ENCODE results near the gene RPLP2.

The RPLP2 gene

DNA sequence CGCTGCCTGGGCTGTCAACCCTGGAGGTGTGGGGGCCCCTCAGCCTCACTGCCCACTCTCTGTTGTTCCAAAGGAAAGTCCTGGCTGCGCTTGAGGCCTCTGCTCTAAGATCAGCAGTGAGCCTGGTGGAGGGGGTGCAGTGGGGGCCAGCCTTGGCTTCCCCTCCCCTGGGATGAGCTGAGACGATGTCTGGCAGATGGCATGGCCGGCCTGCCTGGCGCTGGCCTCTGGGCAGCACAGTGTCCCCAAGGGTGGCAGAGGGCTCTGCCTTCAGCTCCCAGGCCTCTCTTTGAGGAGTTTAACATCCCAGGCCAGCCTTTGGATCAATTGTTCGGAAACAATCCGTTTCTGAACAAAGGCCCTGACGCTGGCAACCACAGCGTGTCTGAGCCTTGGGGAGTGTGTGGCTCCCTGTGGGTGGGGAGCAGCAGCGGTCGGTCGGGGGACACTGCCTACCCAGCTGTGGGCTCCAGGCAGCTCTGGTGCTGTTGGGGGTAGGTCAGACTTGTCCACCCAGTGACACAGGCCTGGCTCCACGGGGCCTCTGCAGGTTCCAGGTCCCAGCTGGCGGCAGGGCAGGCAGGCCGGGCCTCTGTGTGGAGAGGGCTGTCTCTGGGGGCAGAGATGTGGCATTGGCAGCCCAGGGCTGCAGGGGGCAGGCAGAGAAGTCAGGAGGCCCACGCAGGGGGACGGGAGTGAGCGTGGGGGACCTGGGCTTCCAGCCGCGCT, 45.0 kb downstream of the RPLP2 start:
- DNase-seq, result no peak

DNA sequence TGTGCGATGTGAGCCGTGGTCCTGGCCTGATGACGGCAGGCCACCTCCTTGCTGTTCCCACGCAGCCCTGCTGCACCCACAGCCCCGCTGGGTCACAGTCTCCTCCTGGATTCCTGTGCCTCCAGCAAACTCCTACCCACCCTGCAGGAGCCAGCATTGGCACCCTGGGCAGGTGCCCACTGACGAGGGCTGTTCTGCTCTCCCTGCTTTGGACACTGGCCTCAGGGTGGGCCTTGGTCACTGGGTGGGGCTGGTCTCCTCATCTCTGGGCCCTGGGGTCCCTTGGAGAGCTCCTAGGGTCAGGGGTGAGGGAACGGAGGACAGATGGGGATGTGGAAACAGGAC, 45.5 kb downstream of the RPLP2 start:
- no peak for DNase-seq

DNA sequence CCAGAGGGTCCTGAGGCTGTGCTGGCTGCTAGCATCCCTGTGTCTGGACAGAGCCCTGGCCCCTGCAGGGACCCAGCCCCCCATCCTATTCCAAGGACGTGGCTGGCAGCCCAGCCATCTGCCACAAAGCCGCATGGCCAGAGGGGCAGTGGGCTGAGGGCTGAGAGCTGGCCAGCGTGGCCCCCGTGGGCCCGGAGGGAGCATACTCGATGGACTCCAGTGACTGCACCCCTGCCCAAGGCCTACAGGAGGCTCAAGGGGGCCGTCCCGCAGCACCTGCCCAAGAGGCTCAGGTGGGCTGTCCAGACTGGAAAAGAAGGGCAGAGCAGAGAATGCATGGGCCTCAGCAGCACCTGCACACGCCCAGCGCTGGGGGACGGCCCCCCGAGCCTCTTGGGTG, 46.0 kb downstream of the RPLP2 start:
- DNase-seq, result no peak

DNA sequence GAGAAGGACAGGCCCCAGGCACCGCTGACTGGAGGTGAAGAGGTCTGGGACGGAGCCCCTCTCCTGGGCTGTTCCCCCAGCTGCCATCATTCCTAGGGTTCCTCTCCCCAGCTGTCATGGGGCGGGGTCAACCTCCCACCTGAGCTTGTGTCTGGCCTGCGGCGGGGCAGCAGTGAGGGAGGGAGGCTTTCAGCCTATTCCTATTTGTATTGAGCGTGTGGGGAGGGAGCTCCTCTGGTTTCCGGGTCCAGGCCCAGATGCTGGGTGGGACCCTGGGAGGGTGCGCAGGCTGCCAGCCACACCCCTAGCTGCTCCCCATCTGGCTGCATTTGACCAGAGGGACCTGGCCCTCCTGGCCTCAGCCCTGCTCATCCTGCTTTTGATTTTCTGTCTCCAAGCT, 46.6 kb downstream of the RPLP2 start:
- no peak for DNase-seq

DNA sequence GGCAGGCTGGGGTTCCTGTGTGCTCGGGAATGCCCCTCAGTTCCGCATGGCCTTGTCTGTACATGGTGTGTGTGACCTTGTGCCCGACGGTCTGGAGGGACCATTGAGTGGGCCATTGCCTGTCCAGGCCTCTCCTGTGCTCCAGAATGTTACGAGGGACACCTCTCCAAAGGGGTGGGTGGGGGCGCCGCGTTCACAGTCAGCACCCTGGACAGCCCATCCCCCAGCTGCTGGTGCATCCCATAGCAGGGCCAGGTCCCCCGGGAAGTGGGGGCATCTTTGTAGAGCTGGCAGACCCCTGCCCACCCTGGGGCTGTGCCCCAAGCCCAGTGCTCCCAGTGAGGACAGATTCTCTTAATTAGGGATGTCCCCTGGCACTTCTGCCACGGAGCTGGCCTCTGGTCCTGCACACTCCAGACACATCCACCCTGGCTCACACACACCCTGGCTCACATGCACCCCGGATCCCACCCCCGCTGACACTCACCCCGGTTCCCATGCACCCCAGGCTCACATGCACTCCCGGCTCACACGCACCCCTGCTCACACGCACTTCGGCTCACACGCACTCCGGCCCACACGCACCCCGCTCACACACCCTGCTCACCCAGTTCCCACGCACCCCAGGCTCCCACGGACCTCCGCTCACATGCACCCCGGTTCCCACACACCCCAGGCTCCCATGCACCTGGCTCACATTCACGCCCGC, 48.4 kb downstream of the RPLP2 start:
- no peak for DNase-seq

DNA sequence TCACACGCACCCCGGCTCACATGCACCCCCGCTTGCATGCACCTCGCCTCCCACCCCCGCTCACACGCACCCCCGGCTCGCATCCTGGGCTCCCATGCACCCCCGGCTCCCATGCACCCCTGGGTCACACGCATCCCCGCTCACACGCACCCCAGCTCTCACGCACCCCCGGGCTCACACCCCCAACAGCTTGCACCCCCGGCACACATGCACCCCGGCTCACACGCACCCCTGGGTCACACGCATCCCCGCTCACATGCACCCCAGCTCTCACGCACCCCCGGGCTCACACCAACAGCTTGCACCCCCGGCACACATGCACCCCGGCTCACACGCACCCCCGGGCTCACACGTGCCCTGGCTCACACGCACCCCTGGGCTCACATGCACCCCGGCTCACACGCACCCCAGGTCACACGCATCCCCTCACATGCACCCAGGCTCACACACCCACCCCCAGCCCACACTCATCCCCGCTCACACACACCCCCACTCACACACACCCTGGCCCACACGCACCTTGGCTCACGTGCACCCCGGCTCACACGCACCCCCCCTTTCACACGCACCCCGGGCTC, 49.1 kb downstream of the RPLP2 start:
- no peak for DNase-seq

DNA sequence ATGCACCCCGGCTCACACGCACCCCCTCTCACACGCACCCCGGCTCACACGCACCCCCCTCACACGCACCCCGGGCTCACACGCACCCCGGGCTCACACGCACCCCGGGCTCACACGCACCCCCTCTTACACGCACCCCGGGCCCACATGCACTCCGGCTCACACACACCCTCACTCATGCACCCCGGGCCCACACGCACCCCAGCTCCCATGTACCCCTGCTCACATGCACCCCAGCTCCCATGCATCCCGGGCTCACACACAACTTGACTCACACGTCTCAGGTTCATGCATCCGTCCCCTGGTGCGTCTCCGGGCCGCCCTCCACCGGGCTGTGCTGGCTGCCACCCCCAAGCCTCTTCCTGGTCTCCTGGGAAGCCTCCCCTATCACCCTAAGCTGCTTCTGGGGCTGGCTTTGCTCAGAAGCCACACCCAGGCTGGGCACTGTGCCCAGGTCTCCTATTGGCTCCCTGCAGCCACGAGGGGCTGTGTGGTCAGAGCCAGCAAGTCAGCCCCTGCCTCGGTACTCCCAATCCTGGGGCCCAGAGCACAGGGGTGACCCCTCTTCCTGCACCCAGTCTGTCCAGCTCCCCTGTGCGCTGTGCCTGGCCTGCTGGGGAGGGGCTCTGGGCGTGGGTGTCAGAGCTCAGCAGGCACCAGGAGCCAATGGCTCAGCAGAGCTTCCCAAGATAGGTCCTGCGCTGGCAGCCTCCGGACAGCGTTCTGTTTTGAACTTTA, 49.8 kb downstream of the RPLP2 start:
- DNase-seq, result peak; percentile 57

DNA sequence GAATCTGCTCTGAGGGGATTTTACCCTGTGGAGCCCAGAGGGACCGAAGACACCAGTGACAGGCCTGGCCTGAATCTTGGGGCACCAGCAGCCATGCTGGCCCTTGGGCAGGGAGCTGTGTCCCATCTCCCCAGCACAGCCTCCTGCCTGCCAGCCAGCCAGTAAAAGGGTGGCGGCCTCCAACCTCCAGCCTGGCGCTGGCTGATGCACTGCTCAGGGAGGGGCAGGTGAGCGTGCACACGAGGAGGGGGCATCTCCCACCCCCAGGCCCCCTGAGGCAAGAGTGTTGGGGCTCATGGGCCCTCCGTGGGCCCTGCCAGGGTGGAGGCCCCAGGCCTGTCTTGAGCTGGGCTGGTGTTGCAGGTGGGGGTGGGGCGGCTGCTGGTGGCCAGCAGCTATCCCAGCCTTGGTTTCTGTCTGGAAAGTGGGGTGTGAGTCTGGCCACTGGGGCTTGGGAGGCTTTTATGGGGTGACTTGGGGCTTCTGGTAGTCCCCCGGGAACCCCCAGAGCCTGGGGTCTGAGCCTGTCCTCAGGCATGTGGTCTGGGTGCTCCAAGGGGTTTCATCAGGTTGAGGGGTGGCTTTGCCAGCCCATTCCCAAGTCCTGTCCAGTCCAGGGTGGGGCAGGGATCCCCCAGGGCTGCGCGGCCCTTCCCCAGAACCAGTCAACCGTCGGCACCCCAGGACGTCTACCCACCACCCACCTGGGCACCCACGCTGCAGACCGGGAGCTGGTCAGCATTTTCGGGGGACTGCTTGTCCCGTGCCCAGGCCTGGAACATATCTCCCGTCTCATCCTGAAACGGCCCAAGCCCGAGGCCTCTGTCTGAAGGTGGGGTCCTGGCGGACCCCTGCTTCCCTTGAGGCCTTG, 50.7 kb downstream of the RPLP2 start:
- no peak for DNase-seq

DNA sequence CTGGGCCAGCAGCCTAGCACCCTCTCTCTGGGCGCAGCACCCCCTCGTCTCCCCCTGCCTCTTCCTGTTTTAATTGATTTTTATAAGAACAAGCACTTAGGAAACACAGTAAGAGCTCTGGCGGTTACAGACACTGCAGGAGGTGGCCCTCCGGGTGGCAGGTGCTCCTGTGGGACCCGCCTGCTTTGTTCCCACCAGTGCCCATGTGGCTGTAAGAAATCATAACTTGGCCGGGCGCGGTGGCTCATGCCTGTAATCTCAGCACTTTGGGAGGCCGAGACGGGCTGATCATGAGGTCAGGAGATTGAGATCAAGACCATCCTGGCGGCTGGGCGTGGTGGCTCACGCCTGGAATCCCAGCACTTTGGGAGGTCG, 51.3 kb downstream of the RPLP2 start:
- DNase-seq, result peak; percentile 14

DNA sequence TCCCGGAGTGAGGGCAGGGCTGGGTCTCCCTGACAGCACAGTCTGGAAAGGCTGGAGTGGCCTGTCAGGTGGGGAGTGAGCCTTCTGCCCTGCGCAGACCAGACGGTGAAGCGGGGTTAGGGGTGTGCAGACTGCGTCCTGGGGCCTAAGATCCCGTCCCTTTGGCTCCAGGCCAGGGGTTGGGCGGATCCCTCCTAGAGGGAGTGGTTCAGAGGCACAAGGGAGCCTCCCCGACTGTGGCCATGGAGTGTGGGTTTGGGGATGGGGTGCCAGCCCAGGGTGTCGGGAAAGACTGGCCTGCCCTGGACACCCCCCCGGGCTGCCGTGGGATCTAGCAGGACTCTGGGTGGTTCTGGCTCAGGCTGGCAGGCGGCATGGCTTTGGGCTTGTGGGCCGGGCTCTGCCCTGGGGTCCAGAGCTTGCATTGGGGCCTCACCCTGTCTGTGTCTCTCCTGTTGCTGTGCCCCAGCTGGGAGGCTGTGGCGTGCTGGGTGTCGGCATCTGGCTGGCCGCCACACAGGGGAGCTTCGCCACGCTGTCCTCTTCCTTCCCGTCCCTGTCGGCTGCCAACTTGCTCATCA, 52.4 kb downstream of the RPLP2 start:
- no peak for DNase-seq

Data from NCI-H1436 treated with DMSO at 0.1 percent for 48 hours (cell line).